ENCODE measurements around the gene CDC16.
"Not testable (repeated sequence)": the region's sequence is repeated elsewhere in the genome, so short reads cannot be mapped to it uniquely, and the experiment has no call there.

CDC16 gene

GRCh38 chr13:114264313-114264712 is 29.6 kb downstream of the CDC16 start:
- DNase-seq (ENCODE audit: low read depth in 2 of 2): not testable (repeated sequence)

GRCh38 chr13:114264886-114265611 is 30.4 kb downstream of the CDC16 start:
- no peak for DNase-seq (ENCODE audit: low read depth in 2 of 2)

GRCh38 chr13:114266241-114266640 is 31.5 kb downstream of the CDC16 start:
- DNase-seq (ENCODE audit: low read depth in 2 of 2): no peak

DNA sequence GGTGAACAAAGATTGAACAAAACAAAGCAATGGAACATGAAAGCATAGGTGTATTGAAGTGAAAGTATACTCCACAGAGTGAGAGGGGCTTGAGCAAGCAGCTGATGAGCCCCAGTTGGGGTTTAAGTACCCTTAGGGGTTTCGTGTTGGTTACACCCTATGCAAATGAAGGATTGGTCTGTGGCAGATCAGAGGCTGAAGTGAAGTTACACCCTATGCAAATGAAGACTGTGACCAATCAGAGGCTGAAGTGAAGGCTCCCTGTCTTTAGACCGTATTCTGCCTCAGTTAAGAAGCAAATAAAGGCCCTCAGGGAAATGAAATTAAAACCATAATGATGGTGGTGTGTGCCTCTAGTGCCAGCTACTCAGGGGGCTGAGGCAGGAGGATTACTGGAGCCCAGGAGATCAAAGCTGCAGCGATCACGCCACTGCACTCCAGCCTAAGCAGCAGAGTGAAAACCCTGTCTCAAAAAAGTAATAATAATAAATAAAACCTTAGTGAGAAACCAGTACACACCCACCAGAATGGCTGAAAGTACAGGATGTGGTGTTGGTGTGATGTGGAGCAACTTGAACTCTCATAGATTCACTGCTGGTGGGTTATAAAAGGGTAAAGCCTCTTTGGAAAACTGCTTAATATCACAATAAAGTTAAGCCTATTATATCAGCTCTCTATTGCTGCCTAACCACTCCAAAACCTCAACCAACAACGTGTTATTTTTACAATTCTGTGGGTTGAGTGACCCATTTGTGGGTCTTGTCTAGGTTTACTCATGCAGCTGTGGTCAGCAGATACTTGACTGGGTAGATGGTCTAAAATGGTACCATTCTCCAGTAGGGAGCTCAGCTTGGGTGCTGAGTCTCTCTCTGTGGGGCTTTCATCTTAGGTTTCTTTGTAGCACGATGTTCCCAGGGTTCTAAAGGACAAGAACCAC is 33.9 kb downstream of the CDC16 start:
- DNase-seq (ENCODE audit: low read depth in 2 of 2): no peak

DNA sequence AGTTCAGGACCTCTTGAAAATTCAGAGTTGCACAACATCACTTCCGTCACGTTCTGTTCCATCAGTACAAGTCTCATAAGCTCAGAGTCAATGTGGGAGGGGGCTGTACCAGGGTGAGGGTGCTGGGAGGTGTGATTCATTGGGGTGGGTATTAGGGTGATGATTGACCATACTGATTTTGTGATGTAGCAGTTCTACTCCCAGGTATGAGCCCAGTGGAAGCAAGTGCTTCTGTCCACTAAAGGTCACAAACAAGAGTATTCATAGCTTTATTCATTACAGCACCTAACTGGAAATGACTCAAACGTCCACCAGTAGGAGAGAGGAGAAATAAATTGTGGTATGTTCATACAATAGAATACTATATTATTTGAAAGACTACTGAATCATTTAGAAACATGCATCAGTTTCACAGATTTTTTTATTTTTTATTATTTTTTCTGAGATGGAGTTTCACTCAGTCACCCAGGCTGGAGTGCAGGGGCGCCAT is 34.6 kb downstream of the CDC16 start:
- no peak for DNase-seq (ENCODE audit: low read depth in 2 of 2)

- no peak for DNase-seq (ENCODE audit: low read depth in 2 of 2)
Measured at GRCh38 chr13:114272977-114273376, 38.3 kb downstream of the CDC16 start.

GRCh38 chr13:114275304-114275703 is 40.6 kb downstream of the CDC16 start:
- no peak for DNase-seq (ENCODE audit: low read depth in 2 of 2)

DNA sequence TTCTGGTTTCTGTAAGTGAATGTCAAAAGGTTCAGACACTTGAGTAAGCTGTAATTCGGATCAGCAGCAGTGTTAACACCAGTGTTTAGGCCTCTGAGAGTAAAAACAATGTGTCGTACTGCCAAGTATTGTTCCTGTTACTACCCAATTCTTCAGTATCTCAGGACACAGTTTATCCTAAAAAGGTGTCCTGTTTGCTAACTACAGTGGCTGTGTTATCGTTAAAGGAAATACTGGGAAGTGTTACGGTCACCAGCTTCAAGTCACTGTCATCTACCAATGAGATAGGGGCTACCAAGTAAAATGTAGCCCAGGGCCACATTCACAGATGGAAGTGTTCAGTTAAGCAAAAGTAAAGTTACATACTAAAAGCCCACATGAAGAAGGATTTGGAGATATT is 44.4 kb downstream of the CDC16 start:
- no peak for DNase-seq (ENCODE audit: low read depth in 2 of 2)

DNA sequence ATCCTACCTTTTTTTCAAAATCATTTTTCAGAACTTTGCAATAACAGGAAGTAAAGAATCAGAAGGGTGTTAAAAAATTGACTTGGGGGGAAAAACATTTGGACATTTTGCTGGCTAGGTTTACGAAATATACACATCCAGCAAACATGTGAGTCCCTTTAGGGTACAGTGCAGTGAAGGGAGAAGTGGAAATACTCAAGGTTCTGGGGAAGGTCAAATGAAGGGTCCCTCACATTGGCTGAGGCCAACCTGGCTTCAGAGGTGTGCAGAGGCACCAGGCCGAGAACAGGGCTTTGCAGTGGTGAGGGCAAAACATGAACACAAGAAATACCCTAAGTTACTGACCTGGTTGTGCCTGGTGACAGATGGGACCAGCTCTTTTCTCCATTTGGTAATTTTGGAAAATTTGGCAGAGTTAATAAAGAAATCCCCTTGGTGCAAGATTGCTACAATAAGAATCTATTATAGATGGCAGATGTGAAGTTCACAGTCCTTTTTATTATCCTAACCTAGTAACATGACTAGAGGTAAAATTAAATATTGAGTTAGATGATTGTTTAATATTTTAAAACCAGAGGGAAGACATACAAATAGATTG is 45.2 kb downstream of the CDC16 start:
- no peak for DNase-seq (ENCODE audit: low read depth in 2 of 2)

GRCh38 chr13:114281351-114282040 is 46.8 kb downstream of the CDC16 start, which contains the start of gene UPF3A:
Gene UPF3A, plus strand, starts transcription at chr13:114281601. Its CDS starts 39 bp downstream, at chr13:114281640.
- peak; percentile 64 to 71 for DNase-seq (ENCODE audit: low read depth in 2 of 2)

- peak; percentile 27 to 32 for DNase-seq (ENCODE audit: low read depth in 2 of 2)
Measured at GRCh38 chr13:114282041-114282670, 47.5 kb downstream of the CDC16 start.

GRCh38 chr13:114283576-114283975 is 48.9 kb downstream of the CDC16 start:
- DNase-seq (ENCODE audit: low read depth in 2 of 2): no peak

- no peak for DNase-seq (ENCODE audit: low read depth in 2 of 2)
Measured at GRCh38 chr13:114284680-114285079, 50.0 kb downstream of the CDC16 start.

DNA sequence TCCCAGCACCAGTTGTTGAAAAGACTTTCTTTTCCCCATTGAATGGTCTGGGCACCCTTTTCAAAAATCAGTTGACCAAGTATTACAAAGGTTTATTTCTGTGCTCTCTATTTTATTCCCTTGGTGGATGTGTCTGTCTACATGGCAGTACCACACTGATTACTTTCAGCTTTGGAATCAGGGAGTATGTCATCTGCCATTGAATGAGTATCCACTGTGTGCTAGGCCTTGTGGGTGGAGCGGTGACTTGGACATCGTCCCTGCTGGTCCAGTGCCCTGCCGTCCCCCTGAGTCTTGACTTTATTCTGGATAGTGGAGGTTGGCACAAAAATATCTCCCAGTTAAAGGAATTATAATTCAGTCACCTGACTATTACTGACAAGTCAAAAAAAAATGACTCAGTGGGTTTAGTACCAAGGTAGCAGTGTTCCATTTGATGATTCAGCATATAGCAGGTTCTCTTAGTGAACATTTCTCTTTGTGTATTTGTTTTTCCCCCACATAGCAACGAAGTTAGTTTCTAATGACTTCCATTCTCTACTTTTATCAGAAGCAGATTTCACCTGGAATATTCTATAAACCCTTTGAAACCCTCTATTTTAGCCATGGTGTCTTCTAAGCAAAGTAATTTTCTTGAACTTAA is 50.6 kb downstream of the CDC16 start:
- DNase-seq (ENCODE audit: low read depth in 2 of 2): no peak

DNA sequence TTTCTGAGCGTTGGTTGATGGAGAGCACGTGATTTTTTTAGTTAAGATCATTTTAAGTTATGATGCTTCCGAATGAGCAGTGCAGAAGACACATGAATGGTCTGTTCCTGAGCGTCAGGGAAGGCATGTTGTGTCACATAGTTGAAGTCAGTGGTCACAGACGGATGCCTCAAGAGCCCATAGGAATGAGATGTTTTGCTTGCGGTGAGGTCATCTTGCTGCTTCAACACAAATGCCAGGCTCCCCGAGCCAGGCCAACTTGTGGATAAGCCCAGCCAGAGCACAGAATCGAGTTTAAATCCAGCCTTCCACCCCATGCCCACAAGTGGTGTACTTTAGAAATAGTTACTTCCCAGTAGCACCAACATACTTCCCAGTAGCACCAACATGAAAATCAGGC is 52.1 kb downstream of the CDC16 start:
- DNase-seq (ENCODE audit: low read depth in 2 of 2): no peak

GRCh38 chr13:114288157-114288591 is 53.5 kb downstream of the CDC16 start:
- no peak for DNase-seq (ENCODE audit: low read depth in 2 of 2)

DNA sequence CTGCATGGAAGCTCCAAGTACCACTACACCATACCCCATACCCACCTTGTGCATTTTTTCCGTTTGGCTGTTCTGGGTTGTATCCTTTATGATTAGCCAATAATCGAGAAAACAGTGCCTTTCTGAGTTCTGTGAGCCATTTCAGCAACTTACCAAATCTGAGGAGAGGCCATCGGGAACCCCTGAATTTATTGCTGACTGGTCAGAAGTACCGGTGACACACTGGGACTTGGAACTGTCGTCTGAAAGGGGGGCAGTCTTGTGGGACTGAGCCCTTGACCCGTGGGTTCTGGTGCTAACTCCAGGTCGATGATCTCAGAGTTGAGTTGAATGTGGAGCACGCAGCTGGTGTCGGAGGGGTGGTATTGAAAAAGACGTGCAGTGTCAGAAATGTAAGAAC is 61.8 kb downstream of the CDC16 start:
- DNase-seq (ENCODE audit: low read depth in 2 of 2): no peak

DNA sequence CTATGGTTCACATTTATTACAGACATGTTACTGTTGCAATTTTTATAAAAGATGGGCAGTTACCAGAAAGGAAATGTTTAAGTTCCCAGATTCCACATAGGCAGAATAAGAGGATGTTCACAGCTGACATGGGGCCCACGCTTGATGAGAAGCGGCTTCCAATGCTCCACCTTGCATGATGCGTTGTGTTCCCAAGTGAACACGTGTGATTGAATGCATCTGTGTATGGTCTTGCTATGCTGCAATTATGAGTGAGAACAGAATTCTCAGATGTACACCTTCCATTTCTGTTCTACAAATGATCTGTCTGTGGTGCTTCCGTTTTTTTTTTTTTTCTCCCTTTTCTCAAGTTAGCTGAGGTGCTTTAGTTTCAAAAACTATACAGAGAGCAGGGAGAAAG is 62.2 kb downstream of the CDC16 start:
- no peak for DNase-seq (ENCODE audit: low read depth in 2 of 2)

DNA sequence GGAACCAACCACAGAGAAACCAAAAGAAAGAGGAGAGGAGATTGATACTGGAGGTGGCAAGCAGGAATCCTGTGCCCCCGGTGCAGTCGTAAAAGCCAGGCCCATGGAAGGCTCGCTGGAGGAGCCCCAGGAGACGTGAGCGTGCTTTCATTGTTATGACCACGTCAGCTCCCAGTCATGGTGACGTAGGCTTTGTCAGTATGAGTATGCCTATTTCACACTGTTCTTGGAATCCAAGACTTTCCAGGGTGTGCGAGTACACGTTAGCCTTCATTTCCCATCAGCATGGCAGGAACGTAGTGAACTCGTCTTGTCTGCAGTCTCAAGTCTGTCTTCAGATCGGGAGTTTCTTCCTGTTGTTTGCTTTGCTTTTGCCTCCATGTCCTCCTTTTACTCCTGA is 64.2 kb downstream of the CDC16 start:
- DNase-seq (ENCODE audit: low read depth in 2 of 2): no peak

DNA sequence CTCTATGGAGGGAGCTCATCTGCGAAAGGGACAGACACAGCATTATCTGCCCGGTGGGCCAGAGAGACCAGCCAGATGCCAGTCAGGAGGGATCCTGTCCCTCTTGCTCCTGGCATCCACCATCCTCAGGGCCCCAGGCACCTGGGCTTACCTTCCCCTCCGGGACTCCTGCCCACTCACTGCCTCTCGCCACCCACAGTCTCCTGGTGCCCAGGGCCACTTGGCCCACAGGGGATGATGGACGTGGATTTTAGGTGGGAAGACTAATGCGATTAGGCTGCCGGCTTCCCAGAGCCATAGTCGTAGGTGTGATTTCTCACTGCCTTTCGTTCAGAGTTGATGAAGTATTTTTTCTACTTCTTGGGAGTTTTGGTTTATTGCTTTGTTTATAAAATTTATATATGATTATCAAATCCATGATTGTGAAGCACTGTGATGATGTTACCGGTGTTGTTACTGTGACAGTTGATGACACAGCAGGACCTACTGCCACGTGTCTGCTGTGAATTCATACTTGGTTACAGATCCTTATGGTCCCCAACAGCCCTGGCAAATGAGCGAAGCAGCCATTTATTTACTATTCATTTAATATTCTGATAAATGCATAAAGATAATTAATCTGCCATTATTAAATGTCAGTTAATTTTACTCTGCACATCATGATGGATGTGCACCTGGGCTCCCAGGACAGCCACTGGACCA is 65.1 kb downstream of the CDC16 start:
- no peak for DNase-seq (ENCODE audit: low read depth in 2 of 2)
